IMR-90 (cell line): ENCODE measurements around the gene SPDYE1. TPM values are rescaled to one million over a fixed set of nuclear protein-coding genes. Genes with fewer than 3 reads are reported as not detected.
"Not testable (repeated sequence)": the region's sequence is repeated elsewhere in the genome, so short reads cannot be mapped to it uniquely, and the experiment has no call there.

Experiments used
- ATAC-seq: fragments of 200-7000 bp; cut with Tn5 transposase; 2 replicates; pipeline ENCODE4 v1.9.1; 2020; ENCODE audit warnings: low read depth, mild to moderate bottlenecking, moderate library complexity
- BruUV-seq: library from RNA; stranded (reverse); fragments of 400-500 nt; replicated peaks from 2 replicates; lab custom pipeline; 2021; lab: Mats Ljungman, UMichigan
- CTCF ChIA-PET: fragments of 300-600 bp; formaldehyde crosslinking; extraction: SDS; loops from one replicate; lab custom pipeline; 2021; ENCODE audit warnings: antibody characterized with exemption; lab: Yijun Ruan, JAX
- POLR2A ChIA-PET: fragments of 300-600 bp; sonication (Branson Sonifier 250); formaldehyde crosslinking; loops from one replicate; lab custom pipeline; 2022; ENCODE audit warnings: antibody characterized with exemption; ENCODE audit not compliant: unreplicated experiment; lab: Charles Lee
- DNase-seq: peaks from one replicate; pipeline ENCODE4 v3.0.0; 2013
- H2AFZ ChIP-seq: replicated peaks from 2 replicates; pipeline ENCODE3; 2013; ENCODE audit warnings: low read length, mild to moderate bottlenecking; ENCODE audit not compliant: poor library complexity
- H2AK5ac ChIP-seq: 2 replicates; pipeline ENCODE4 v1.6.1; 2013; ENCODE audit warnings: low read depth, low read length, inconsistent platforms
- H2AK9ac ChIP-seq: replicated peaks from 2 replicates; pipeline ENCODE3; 2013; ENCODE audit warnings: mild to moderate bottlenecking, low read depth, low read length, moderate library complexity; ENCODE audit not compliant: poor library complexity
- H2BK120ac ChIP-seq: 2 replicates; pipeline ENCODE4 v1.6.1; 2013; ENCODE audit warnings: low read depth, low read length, inconsistent platforms
- H2BK15ac ChIP-seq: 3 replicates; pipeline ENCODE4 v1.6.1; 2013; ENCODE audit warnings: low read depth, low read length, inconsistent platforms
- H2BK20ac ChIP-seq: 2 replicates; pipeline ENCODE4 v1.6.1; 2013; ENCODE audit warnings: low read depth, mild to moderate bottlenecking, inconsistent platforms, low read length, moderate library complexity
- H2BK5ac ChIP-seq: 2 replicates; pipeline ENCODE4 v1.6.1; 2013; ENCODE audit warnings: mild to moderate bottlenecking, low read depth, low read length, inconsistent platforms; ENCODE audit not compliant: poor library complexity, severe bottlenecking
- H3K14ac ChIP-seq: replicated peaks from 2 replicates; pipeline ENCODE4 v1.6.1; 2013; ENCODE audit warnings: low read depth, low read length, inconsistent platforms
- H3K18ac ChIP-seq: 2 replicates; pipeline ENCODE4 v1.6.1; 2013; ENCODE audit warnings: low read depth, low read length, control low read depth
- H3K23ac ChIP-seq: 2 replicates; pipeline ENCODE4 v1.6.1; 2013; ENCODE audit warnings: low read depth, low read length, inconsistent platforms
- H3K27ac ChIP-seq: 2 replicates; pipeline ENCODE4 v1.5.1; 2013; ENCODE audit warnings: mild to moderate bottlenecking, control low read depth, low read length; ENCODE audit not compliant: insufficient read depth
- H3K27me3 ChIP-seq: 2 replicates; pipeline ENCODE4 v1.6.1; 2013; ENCODE audit warnings: low read length; ENCODE audit not compliant: control insufficient read depth, insufficient read depth
- H3K36me3 ChIP-seq: 2 replicates; pipeline ENCODE4 v1.6.1; 2013; ENCODE audit warnings: low read length, mixed read lengths; ENCODE audit not compliant: control insufficient read depth, insufficient read depth
- H3K4ac ChIP-seq: 2 replicates; pipeline ENCODE4 v1.6.1; 2013; ENCODE audit warnings: low read depth, low read length, inconsistent platforms
- H3K4me1 ChIP-seq: 2 replicates; pipeline ENCODE4 v1.6.1; 2013; ENCODE audit warnings: low read length, mixed read lengths; ENCODE audit not compliant: control insufficient read depth, insufficient read depth
- H3K4me2 ChIP-seq: 2 replicates; pipeline ENCODE4 v1.6.1; 2013; ENCODE audit warnings: low read depth, mild to moderate bottlenecking, control low read depth, low read length, moderate library complexity
- H3K4me3 ChIP-seq: 2 replicates; pipeline ENCODE4 v1.5.1; 2013; ENCODE audit warnings: low read depth, mild to moderate bottlenecking, control low read depth, low read length, moderate library complexity; ENCODE audit not compliant: insufficient read depth
- H3K56ac ChIP-seq: 2 replicates; pipeline ENCODE4 v1.6.1; 2013; ENCODE audit warnings: low read length, inconsistent platforms; ENCODE audit not compliant: insufficient read depth; ENCODE audit errors: extremely low read depth
- H3K79me1 ChIP-seq, 2 experiments: 2 replicates each; pipeline ENCODE4 v1.6.1; 2013; ENCODE audit warnings: low read length in 2 of 2, inconsistent platforms in 1 of 2, low read depth in 1 of 2
- H3K9ac ChIP-seq: 2 replicates; pipeline ENCODE4 v1.6.1; 2013; ENCODE audit warnings: low read depth, low read length, control low read depth
- H3K9me1 ChIP-seq: 2 replicates; pipeline ENCODE4 v1.6.1; 2013; ENCODE audit warnings: low read length, inconsistent platforms; ENCODE audit not compliant: insufficient read depth
- H3K9me3 ChIP-seq: 2 replicates; pipeline ENCODE4 v1.6.1; 2013; ENCODE audit warnings: low read length; ENCODE audit not compliant: control insufficient read depth, insufficient read depth
- H4K20me1 ChIP-seq: 2 replicates; pipeline ENCODE4 v1.6.1; 2013; ENCODE audit warnings: low read length, inconsistent platforms; ENCODE audit not compliant: insufficient read depth
- H4K5ac ChIP-seq: 2 replicates; pipeline ENCODE4 v1.6.1; 2013; ENCODE audit warnings: mild to moderate bottlenecking, low read depth, low read length, control low read depth
- H4K8ac ChIP-seq, 2 experiments: 2 replicates each; pipeline ENCODE4 v1.6.1; 2013; ENCODE audit warnings: low read depth in 2 of 2, low read length in 2 of 2, control low read depth in 1 of 2, inconsistent platforms in 1 of 2
- H4K91ac ChIP-seq: 2 replicates; pipeline ENCODE4 v1.6.1; 2013; ENCODE audit warnings: low read depth, low read length, inconsistent platforms; ENCODE audit not compliant: insufficient read depth
- WGBS, 2 experiments: methylation state at CpG; one replicate each; pipeline versions ENCODE4 v1.1.5 to v1.1.7; 2013; ENCODE audit warnings: missing lambda C conversion rate in 2 of 2; ENCODE audit not compliant: insufficient read length in 1 of 2; ENCODE audit errors: extremely low coverage in 2 of 2; 5-methylcytosine and 5-hydroxymethylcytosine counted together
- dilution Hi-C: fragments of 300-500 bp; cut with HindIII; formaldehyde crosslinking; loops from one replicate; pipeline ENCODE4 v1.14.3; 2018; ENCODE audit warnings: low sequenced_read_pairs; ENCODE audit not compliant: unreplicated experiment
- in situ Hi-C: fragments of 300-500 bp; cut with MboI; formaldehyde crosslinking; loops from 3 replicates; pipeline ENCODE4 v1.14.3; 2019; ENCODE audit warnings: low sequenced_read_pairs, inconsistent platforms, mixed read lengths
- intact Hi-C: fragments of 100-400 bp; cut with micrococcal nuclease; formaldehyde crosslinking; loops from 2 replicates; pipeline ENCODE4 v1.10.0; 2022
- polyA plus RNA-seq, 3 experiments: library from polyadenylated mRNA; depleted of rRNA; stranded (reverse); fragments of >200 nt; gene quantifications; 2 replicates each; pipeline ENCODE4 v1.2.3, GENCODE V29; 2012; ENCODE audit warnings: low replicate concordance in 1 of 3
- total RNA-seq: library from RNA; depleted of rRNA; stranded (reverse); fragments of >200 nt; gene quantifications from 2 replicates; pipeline ENCODE4 v1.2.3, GENCODE V29; 2012

SPDYE1 gene
- total and polyA plus RNA-seq, 2 of the 4 experiments (the other 2 are of a cell fraction) = not detected

- H2AK5ac ChIP-seq, H3K14ac ChIP-seq, H2AFZ ChIP-seq, H3K9me3 ChIP-seq, H4K91ac ChIP-seq, H4K8ac ChIP-seq, POLR2A ChIA-PET, H4K20me1 ChIP-seq, H3K4me3 ChIP-seq, H3K27ac ChIP-seq, H3K9me1 ChIP-seq, H2BK120ac ChIP-seq, H3K56ac ChIP-seq, H3K4me1 ChIP-seq, H2BK20ac ChIP-seq, H3K4ac ChIP-seq, dilution Hi-C loops, in situ Hi-C loops, H3K4me2 ChIP-seq, DNase-seq, H2BK15ac ChIP-seq, H3K9ac ChIP-seq, H4K5ac ChIP-seq, intact Hi-C loops, H3K18ac ChIP-seq, H3K79me1 ChIP-seq, H3K36me3 ChIP-seq, H2AK9ac ChIP-seq, H2BK5ac ChIP-seq, H3K27me3 ChIP-seq, ATAC-seq, H3K23ac ChIP-seq, BruUV-seq: not testable (repeated sequence)
- CTCF ChIA-PET = interaction anchor here (0.6 kb wide), 1 partner anchor 510 kb away, joined by 4 read pairs; no protein-coding TSS in a partner anchor
- no CpG with 5 or more reads among the region's 18 CpGs for WGBS, 2 experiments
These were observed 36.5 kb downstream of the SPDYE1 start for GRCh38 chr7:44033971-44034844.

- H3K36me3 ChIP-seq, H3K4me3 ChIP-seq, H4K8ac ChIP-seq, H3K56ac ChIP-seq, H3K27ac ChIP-seq, H3K9ac ChIP-seq, H3K9me1 ChIP-seq, intact Hi-C loops, H4K5ac ChIP-seq, H3K27me3 ChIP-seq, H2BK5ac ChIP-seq, H3K9me3 ChIP-seq, H2BK20ac ChIP-seq, H3K4me1 ChIP-seq, BruUV-seq, in situ Hi-C loops, H4K20me1 ChIP-seq, H3K23ac ChIP-seq, DNase-seq, H3K18ac ChIP-seq, H4K91ac ChIP-seq, H3K4ac ChIP-seq, CTCF ChIA-PET, H2AK9ac ChIP-seq, H2AK5ac ChIP-seq, H2BK15ac ChIP-seq, POLR2A ChIA-PET, H3K4me2 ChIP-seq, H2AFZ ChIP-seq, H3K79me1 ChIP-seq, H2BK120ac ChIP-seq, H3K14ac ChIP-seq, dilution Hi-C loops: not testable (repeated sequence)
- no CpG with 5 or more reads among the region's 10 CpGs for WGBS, 2 experiments
- ATAC-seq = peak; percentile 59
These were observed 38.7 kb downstream of the SPDYE1 start for GRCh38 chr7:44036364-44036763.
